Activated CD8-positive, alpha-beta memory T cell treated with anti-CD3 and anti-CD28 coated beads, Interleukin-2, amount 10 ng/mL, durations not matched to agents 7 days and 5 days (primary cell): ENCODE data around the gene CLCNKA. TPM values are rescaled to one million over a fixed set of nuclear protein-coding genes. Genes with fewer than 3 reads are reported as not detected.
"Not testable (repeated sequence)": the region's sequence is repeated elsewhere in the genome, so short reads cannot be mapped to it uniquely, and the experiment has no call there.

Experiments
- ATAC-seq: fragments of 150-1000 bp; cut with Tn5 transposase; one replicate; pipeline ENCODE4 v1.10.0; 2021; ENCODE audit warnings: moderate library complexity
- CTCF ChIA-PET: fragments of 350-600 bp; sonication (Branson Sonifier 250); formaldehyde crosslinking; loops from one replicate; lab custom pipeline; 2021; ENCODE audit warnings: antibody characterized with exemption; lab: Charles Lee
- DNase-seq: peaks from one replicate; pipeline ENCODE4 v3.0.0-alpha.2; 2020
- H3K27ac Mint-ChIP-seq: one replicate; pipeline ENCODE4 v1.8.0; 2021; ENCODE audit warnings: mild to moderate bottlenecking, mixed read lengths
- H3K27me3 Mint-ChIP-seq: one replicate; pipeline ENCODE4 v1.8.0; 2021; ENCODE audit warnings: mixed read lengths
- H3K36me3 Mint-ChIP-seq: one replicate; pipeline ENCODE4 v1.8.0; 2021; ENCODE audit warnings: mild to moderate bottlenecking, mixed read lengths
- H3K4me1 Mint-ChIP-seq: one replicate; pipeline ENCODE4 v1.8.0; 2021; ENCODE audit warnings: mixed read lengths
- H3K4me3 Mint-ChIP-seq: one replicate; pipeline ENCODE4 v1.8.0; 2021; ENCODE audit warnings: mild to moderate bottlenecking, moderate library complexity, mixed read lengths
- H3K9me3 Mint-ChIP-seq: one replicate; pipeline ENCODE4 v1.8.0; 2022; ENCODE audit warnings: low read depth, mixed read lengths
- total RNA-seq, 2 experiments: library from RNA; stranded (reverse); gene quantifications; one replicate each; pipeline ENCODE4 v1.2.3, GENCODE V29; 2021

CLCNKA gene
- not detected for total RNA-seq

DNA sequence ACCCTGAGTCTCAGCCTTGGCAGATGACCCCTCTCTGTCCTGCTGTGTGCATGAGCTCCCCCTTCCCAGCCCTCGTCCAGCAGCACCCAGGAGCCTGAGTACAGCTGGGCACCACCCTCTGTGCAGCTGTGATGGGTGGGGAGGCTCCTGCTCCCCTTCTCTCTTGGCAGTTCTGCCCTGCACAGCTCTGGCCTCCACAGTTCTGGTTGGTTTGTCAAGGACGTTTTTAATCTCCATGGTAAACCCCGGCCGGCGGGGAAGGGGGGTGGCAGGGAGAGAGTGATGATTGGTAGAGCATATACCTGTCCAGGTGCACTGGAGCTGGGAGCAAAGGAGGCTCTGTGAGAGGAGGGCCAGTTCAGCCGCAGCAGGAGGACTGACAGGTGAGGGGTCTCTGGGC, at the start of gene CLCNKA:
TSS of gene CLCNKA (plus strand) at position 356 of the 400 bp plus-strand sequence. CDS start 584 bp downstream, outside the sequence.
- no peaks in the 10 kb centered on the region for H3K36me3 Mint-ChIP-seq
- H3K27me3 Mint-ChIP-seq: peaks cover 6% of the 10 kb centered on the region
- DNase-seq (no peak), ATAC-seq (no peak)
- no peaks in the 10 kb centered on the region for H3K4me1 Mint-ChIP-seq
- no peaks in the 10 kb centered on the region for H3K9me3 Mint-ChIP-seq
- no peak within 1 kb of the TSS for H3K27ac Mint-ChIP-seq
- CTCF ChIA-PET: no interaction called here
- H3K4me3 Mint-ChIP-seq: no peak within 1 kb of the TSS

DNA sequence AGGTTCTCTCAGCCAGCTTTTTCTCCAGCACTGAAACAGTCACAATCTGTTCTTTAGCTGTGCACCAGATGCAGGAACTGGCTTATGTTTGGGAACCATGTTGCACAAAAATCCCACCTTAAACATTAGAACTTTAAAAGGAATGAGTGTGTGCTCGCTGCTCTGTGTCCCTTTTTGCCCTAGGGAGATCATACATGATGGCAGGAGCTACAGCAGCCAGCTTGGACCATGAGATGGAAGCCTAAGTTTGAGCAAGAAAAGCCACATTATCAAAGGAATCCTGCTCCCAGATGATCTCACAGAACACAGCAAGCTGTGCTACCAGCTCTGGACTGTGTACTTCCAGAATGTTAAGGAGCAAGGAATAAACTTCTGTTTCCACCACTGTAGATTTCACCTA, 49.4 kb upstream of the CLCNKA start:
- no peak overlapping the region for H3K27ac Mint-ChIP-seq

DNA sequence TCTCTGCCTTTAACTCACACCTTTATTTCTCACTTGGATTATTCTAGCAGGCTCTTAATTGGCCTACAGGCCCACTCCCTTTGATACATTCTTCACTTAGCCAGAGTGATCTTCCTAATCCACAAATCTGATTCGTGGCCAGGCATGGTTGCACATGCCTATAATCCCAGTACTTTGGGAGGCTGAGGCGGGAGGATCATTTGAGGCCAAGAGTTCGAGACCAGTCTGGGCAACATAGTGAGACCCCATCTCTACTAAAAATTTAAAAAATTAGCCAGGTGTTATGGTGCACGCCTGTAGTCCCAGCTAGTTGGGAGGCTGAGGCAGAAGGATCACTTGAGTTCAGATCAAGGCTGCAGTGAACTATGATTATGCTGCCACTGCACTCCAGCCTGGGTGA, 48.1 kb upstream of the CLCNKA start:
- no peaks in the 10 kb centered on the region for H3K9me3 Mint-ChIP-seq

More for the DNA sequence above, 49.4 kb upstream of the CLCNKA start:
- peaks cover 51% of the 10 kb centered on the region for H3K36me3 Mint-ChIP-seq
- H3K4me3 Mint-ChIP-seq: no peak overlapping the region
- no peak for DNase-seq
- no peak for ATAC-seq
- H3K27me3 Mint-ChIP-seq: no peaks in the 10 kb centered on the region
- peaks cover 42% of the 10 kb centered on the region for H3K4me1 Mint-ChIP-seq
- CTCF ChIA-PET: no interaction called here
- H3K9me3 Mint-ChIP-seq: no peaks in the 10 kb centered on the region

DNA sequence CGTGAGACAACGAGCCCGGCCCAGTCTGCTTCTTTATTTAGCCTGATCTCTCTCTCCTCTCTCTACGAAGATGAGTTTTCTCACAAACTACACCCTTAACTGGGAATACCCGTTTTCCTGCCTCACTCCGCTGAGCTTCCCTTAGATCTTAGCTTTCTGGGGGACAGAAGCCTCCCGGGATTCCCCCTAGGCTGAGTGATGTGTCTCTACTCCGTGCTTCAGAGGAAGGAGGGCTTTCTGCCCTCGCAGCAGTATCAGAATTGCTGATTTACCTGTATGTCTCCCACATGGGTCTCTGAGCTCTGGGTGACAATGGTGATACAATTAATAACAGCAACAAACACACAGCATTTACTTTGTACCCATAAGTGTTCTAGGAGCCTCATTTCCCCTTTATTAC, 47.0 kb upstream of the CLCNKA start:
- no peak for DNase-seq
- H3K9me3 Mint-ChIP-seq: no peaks in the 10 kb centered on the region
- no peak for ATAC-seq

More for the DNA sequence above, 48.1 kb upstream of the CLCNKA start:
- H3K4me3 Mint-ChIP-seq: no peak overlapping the region
- peaks cover 39% of the 10 kb centered on the region for H3K36me3 Mint-ChIP-seq
- CTCF ChIA-PET: interaction anchor here (1.1 to 1.6 kb wide), 2 partner anchors 13 to 82 kb away, joined by 3 to 5 read pairs; no protein-coding TSS in a partner anchor
- H3K4me1 Mint-ChIP-seq: peaks cover 29% of the 10 kb centered on the region
- no peak overlapping the region for H3K27ac Mint-ChIP-seq
- DNase-seq: no peak
- no peaks in the 10 kb centered on the region for H3K27me3 Mint-ChIP-seq
- no peak for ATAC-seq

DNA sequence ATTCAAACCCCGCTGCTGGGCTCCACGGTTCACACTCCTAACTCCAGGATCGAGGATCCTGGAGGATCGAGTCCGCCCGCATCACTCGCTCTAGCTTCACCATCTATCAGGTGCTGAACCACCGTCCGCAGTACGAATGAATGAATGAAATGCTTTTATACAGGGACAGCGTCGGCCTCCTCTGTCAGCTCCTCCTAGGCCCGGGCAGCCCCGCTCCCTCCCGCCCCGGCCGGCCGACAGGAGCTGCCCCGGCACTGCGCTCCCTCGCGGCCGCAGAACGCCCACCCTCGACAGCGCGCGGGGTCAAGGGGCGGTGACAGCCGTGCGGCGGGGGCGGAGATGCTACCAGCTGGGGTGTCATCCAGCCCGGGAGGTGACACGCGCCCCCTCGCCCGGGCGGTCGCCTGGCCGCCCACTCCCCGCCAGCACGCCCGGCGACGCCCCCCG, 46.5 kb upstream of the CLCNKA start:
- H3K27ac Mint-ChIP-seq: peak overlapping the region; percentile 83
- CTCF ChIA-PET: interaction anchor here (0.9 to 2.8 kb wide), 8 partner anchors 8 to 183 kb away, joined by 3 to 12 read pairs (median 4); partner anchors contain the start of gene FAM131C
- peaks cover 25% of the 10 kb centered on the region for H3K36me3 Mint-ChIP-seq
- H3K9me3 Mint-ChIP-seq: no peaks in the 10 kb centered on the region
- no peaks in the 10 kb centered on the region for H3K27me3 Mint-ChIP-seq
- DNase-seq (peak; percentile 85), ATAC-seq (peak; percentile 85)
- H3K4me1 Mint-ChIP-seq: peaks cover 27% of the 10 kb centered on the region
- peak overlapping the region; percentile 81 for H3K4me3 Mint-ChIP-seq

More for the DNA sequence above, 47.0 kb upstream of the CLCNKA start:
- Mint-ChIP-seq H3K27me3 (no peaks in the 10 kb centered on the region), H3K36me3 (peaks cover 29% of the 10 kb centered on the region), H3K4me1 (peaks cover 29% of the 10 kb centered on the region), H3K27ac (peak overlapping the region; percentile 83), H3K4me3 (peak overlapping the region; percentile 81)
- CTCF ChIA-PET: interaction anchor here (1.0 to 2.8 kb wide), 4 partner anchors 9 to 159 kb away, joined by 3 to 9 read pairs (median 5); no protein-coding TSS in a partner anchor

DNA sequence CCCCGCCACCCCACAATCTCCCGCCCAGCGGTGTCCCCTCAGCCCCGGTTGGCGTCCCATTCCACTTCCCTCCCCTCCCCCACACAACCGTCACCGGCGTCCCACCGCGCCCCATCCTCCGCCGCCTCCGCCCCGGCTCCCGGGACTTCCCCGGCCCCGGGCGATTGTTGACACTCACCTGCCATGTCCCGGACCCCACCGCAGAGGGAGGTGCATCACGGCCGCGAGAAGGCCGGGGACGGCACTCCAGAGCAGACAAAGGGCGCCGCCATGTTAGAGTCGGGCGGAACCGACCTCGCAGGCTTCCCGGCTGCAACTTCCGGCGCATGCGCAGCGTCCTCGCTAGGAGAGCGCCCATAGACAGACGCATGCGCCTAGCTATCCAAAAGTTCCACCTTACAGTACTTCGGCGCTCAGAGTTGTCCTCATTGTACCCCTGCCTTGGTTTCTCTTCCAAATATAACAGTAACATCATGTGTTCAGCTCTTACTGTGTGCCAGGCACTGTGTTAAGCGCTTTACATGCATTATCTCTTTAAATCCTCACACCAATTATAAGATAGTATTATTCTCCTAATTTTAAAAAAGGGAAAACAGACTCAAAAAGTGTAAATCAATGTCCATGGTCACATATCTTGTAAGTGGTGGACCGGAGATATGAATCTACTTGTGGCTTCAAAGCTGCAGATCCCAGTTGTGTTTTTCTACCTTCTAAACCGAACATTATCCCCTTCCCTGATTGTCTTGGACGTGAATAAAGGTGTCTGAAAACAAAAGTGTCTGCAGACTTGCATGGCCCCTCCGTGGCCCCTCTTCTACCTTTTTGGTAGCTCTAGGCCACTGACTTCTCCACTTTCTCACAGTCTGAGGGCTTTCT, 45.8 kb upstream of the CLCNKA start, which contains the start of gene ZBTB17:
TSS of gene ZBTB17 (minus strand) at position 297 of the 876 bp plus-strand sequence. CDS start 27,606 bp downstream, outside the sequence.
- DNase-seq: peak; percentile 96
- H3K9me3 Mint-ChIP-seq: no peaks in the 10 kb centered on the region
- peak within 1 kb of the TSS; percentile 83 for H3K27ac Mint-ChIP-seq

DNA sequence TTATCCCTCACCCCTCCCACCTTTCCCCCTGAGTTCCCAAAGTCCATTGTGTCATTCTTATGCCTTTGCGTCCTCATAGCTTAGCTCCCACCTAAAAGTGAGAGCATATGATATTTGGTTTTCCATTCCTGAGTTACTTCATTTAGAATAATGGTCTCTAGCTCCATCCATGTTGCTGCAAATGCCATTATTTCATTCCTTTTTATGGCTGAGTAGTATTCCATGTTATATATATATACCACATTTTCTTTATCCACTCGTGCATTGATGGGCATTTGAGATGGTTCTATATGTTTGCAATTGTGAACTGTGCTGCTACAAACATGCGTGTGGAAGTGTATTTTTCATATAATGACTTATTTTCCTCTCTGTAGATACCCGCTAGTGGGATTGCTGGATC, 43.9 kb upstream of the CLCNKA start:
- CTCF ChIA-PET, DNase-seq, H3K27me3 Mint-ChIP-seq, ATAC-seq, H3K36me3 Mint-ChIP-seq, H3K27ac Mint-ChIP-seq, H3K4me3 Mint-ChIP-seq, H3K9me3 Mint-ChIP-seq: not testable (repeated sequence)
- peaks cover 22% of the 10 kb centered on the region for H3K4me1 Mint-ChIP-seq

More for the DNA sequence above, 45.8 kb upstream of the CLCNKA start, which contains the start of gene ZBTB17:
- Mint-ChIP-seq H3K36me3 (peaks cover 21% of the 10 kb centered on the region), H3K27me3 (no peaks in the 10 kb centered on the region), H3K4me1 (peaks cover 24% of the 10 kb centered on the region), H3K4me3 (peak within 1 kb of the TSS; percentile 81)
- CTCF ChIA-PET: interaction anchor here (0.5 to 2.8 kb wide), 12 partner anchors 8 to 278 kb away, joined by 3 to 12 read pairs (median 4); partner anchors contain the start of gene FAM131C
- peak; percentile 95 for ATAC-seq

DNA sequence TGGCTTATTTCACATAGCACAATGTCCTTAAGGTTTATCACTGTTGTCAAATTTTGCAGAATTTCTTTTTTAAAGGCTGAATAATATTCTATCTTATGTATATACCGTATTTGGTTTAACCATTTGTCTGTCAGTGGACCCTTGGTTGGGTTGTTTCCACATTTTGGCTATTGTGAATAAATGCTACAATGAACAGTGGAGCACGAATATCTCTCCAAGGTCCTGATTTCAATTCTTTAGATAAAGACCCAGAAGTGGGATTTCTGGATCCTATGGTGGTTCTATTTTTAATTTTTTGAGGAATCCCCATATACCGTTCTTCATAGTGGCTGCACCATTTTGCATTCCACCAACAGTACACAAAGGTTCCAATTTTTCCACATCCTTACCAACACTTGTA, 40.2 kb upstream of the CLCNKA start:
- H3K27me3 Mint-ChIP-seq: peaks cover 2% of the 10 kb centered on the region
- ATAC-seq: no peak
- H3K4me1 Mint-ChIP-seq: peaks cover 3% of the 10 kb centered on the region
- no peak overlapping the region for H3K4me3 Mint-ChIP-seq
- CTCF ChIA-PET: no interaction called here
- H3K9me3 Mint-ChIP-seq: no peaks in the 10 kb centered on the region
- H3K36me3 Mint-ChIP-seq: no peaks in the 10 kb centered on the region
- H3K27ac Mint-ChIP-seq: no peak overlapping the region
- no peak for DNase-seq

DNA sequence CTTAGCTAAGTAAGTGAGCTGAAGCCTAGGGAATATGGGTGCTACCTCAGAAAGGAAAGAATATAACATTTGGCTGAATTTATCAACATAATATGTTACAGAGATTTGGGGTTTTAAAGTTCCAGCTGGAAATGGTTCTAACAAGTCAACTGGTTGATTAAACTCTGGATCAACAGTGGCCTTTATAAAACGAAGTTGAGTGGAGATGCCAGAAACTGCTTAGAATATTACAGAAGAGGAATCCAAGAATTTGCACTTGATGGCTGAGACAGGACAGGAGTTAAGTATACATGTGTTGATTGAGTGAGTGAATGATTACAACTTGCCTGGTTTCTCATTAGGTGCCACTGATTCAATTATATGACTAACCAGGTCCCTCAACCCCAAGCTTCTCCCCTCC, 38.6 kb upstream of the CLCNKA start:
- H3K4me3 Mint-ChIP-seq: no peak overlapping the region
- no peak for ATAC-seq
- CTCF ChIA-PET: interaction anchor here (0.7 kb wide), 1 partner anchor 8 kb away, joined by 3 read pairs; no protein-coding TSS in a partner anchor

DNA sequence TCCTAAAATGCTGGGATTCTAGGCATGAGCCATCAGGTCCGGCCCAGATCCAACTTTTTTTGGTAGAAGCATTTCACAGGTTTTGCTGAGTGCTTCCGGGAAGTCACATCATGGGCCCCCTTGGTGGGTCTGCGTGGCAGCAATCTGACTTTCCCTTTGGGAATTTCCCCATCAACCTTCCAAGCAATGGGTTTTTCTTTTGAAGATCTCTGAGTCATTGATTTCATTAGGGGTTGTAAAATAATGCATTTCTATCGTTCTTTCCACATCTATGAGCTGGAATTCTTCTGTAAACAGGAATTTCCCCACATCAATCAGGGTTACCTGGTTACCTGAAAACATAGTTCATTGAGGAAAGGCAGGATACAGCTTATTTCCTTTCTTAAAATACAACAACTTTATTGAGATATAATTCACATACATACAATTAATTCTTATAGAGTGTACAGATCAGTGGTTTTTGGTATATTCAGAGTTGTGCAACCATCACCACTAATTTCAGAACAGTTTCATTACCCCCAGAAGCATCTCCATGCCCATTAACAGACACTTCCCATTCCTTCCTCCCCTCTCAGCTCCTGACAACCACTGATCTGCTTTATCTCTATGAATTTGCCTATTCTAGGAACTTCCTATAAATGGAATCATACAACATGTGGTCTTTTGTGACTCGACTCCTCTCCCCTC, 36.1 kb upstream of the CLCNKA start:
- Mint-ChIP-seq H3K27me3 (peaks cover 6% of the 10 kb centered on the region), H3K27ac (no peak overlapping the region), H3K9me3 (no peaks in the 10 kb centered on the region), H3K4me1 (peaks cover 1% of the 10 kb centered on the region), H3K4me3 (no peak overlapping the region), H3K36me3 (no peaks in the 10 kb centered on the region)
- DNase-seq (no peak), ATAC-seq (no peak)
- CTCF ChIA-PET: interaction anchor here (0.5 to 1.3 kb wide), 2 partner anchors 138 to 152 kb away, joined by 3 to 4 read pairs; partner anchors contain the start of gene SPEN

More for the DNA sequence above, 38.6 kb upstream of the CLCNKA start:
- no peaks in the 10 kb centered on the region for H3K9me3 Mint-ChIP-seq
- H3K36me3 Mint-ChIP-seq: no peaks in the 10 kb centered on the region
- DNase-seq: no peak
- peaks cover 1% of the 10 kb centered on the region for H3K4me1 Mint-ChIP-seq
- no peak overlapping the region for H3K27ac Mint-ChIP-seq
- peaks cover 2% of the 10 kb centered on the region for H3K27me3 Mint-ChIP-seq

DNA sequence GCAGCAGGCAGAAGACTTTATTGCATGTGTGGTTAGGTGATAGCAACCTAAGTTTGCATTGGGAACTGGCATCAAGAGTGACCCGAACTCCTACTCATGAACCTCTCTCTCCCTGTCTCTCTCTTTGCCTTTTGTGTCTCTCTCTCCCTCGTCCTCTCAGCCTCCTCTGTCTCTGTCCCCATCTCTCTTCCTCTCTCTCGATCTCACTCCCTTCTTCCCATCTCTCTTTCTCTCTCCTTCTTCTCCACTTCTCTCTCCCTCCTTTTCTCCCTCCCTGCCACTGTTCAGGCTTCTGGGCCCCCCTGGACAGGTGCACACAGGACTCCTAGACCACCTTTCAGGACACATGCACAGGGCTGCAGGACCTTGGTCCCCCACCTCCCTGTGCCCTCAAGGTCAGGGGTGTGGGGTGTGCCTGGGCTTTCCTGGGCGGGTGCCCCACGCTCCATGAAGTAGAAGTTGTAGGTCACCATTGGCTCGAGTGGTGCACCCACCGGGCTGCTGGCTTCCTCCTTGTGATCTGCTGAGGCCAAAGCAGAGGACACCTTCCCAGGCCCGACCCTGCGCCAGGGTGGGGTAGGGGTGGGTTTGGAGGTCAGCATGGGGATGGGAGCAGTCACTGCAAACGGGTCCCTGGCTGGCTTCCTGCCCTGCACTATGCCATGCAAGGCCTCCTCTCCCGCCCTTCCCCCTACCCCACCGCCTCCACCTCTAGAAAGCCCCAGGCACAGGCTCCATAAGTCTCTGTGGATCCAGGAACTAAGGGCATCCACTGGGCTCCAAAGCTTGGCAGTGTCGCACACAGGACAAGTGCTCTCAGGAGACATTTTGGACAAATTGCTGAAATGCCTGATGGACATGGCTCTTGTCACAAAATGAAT, 32.7 kb upstream of the CLCNKA start:
- no peak for ATAC-seq
- Mint-ChIP-seq H3K9me3 (no peaks in the 10 kb centered on the region), H3K27ac (no peak overlapping the region), H3K36me3 (no peaks in the 10 kb centered on the region), H3K4me3 (no peak overlapping the region), H3K4me1 (no peaks in the 10 kb centered on the region), H3K27me3 (peaks cover 4% of the 10 kb centered on the region)
- CTCF ChIA-PET: interaction anchor here (1.6 kb wide), 1 partner anchor 173 kb away, joined by 7 read pairs; no protein-coding TSS in a partner anchor
- DNase-seq: no peak

DNA sequence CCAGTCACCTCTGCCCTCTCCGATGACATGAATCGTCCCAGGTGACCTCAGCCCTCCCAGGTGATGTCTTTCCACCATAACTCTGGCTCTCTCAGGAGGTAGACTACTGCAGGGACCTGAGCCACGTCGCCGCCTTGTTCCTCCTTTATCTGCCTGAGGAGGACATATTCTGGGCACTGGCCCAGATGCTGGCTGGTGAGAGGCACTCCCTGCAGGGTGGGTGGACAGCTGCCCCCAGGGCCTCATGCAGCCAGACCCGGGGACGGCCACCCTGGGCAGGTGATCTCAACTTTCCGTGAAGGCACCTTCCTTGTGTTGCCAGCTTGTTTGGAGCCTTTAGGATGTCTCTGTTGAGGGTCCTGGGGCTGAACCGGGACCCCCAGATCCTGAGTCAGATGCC, 32.1 kb upstream of the CLCNKA start:
- ATAC-seq (no peak), DNase-seq (no peak)
- no peaks in the 10 kb centered on the region for H3K9me3 Mint-ChIP-seq
- H3K27me3 Mint-ChIP-seq: peaks cover 4% of the 10 kb centered on the region
- H3K27ac Mint-ChIP-seq: no peak overlapping the region
- no peaks in the 10 kb centered on the region for H3K36me3 Mint-ChIP-seq
- no peaks in the 10 kb centered on the region for H3K4me1 Mint-ChIP-seq
- CTCF ChIA-PET: interaction anchor here (1.6 kb wide), 1 partner anchor 174 kb away, joined by 7 read pairs; no protein-coding TSS in a partner anchor
- no peak overlapping the region for H3K4me3 Mint-ChIP-seq
